Uterus (tissue), 2 donors: ENCODE measurements around the gene COL15A1.

Experiments used
- CTCF ChIP-seq, 4 experiments: fragments of 200-600 bp in 2 of 4; fragments of 450-650 bp in 2 of 4; sonication (generic) in 2 of 4; IDR thresholded peaks; one replicate each; pipeline ENCODE4 v1.5.1; 2016 to 2019; ENCODE audit warnings: antibody characterized with exemption in 4 of 4, mild to moderate bottlenecking in 2 of 4, moderate library complexity in 1 of 4
- POLR2A ChIP-seq, 2 donors: fragments of 450-650 bp; IDR thresholded peaks; one replicate each; pipeline ENCODE4 v1.6.1; 2016; ENCODE audit warnings: antibody characterized with exemption in 2 of 2, mild to moderate bottlenecking in 1 of 2, moderate library complexity in 1 of 2

GRCh38 chr9:98949565-98949964, 5.9 kb downstream of the COL15A1 start:
- TF ChIP-seq CTCF (IDR thresholded peaks at IDR 0.05) (no peak), POLR2A (IDR thresholded peaks at IDR 0.05) (no peak)
